ENCODE measurements around the gene SLC4A2. TPM values are rescaled to one million over a fixed set of nuclear protein-coding genes. Genes with fewer than 3 reads are reported as not detected.

The SLC4A2 gene
- polyA plus RNA-seq, 4 donors = 68.0 to 137 (median 103) TPM

- no peak for DNase-seq (ENCODE audit: low read depth in 4 of 4, low spot score in 2 of 4)
Measured at GRCh38 chr7:151077705-151078232, 18.4 kb downstream of the SLC4A2 start.

GRCh38 chr7:151078233-151079040 lies 19.0 kb downstream of the SLC4A2 start:
- no peak for DNase-seq (ENCODE audit: low read depth in 4 of 4, low spot score in 2 of 4)

- no peak for DNase-seq (ENCODE audit: low read depth in 4 of 4, low spot score in 2 of 4)
Measured at GRCh38 chr7:151079199-151079910, 20.0 kb downstream of the SLC4A2 start.

- DNase-seq (ENCODE audit: low read depth in 4 of 4, low spot score in 2 of 4) = no peak
Measured at GRCh38 chr7:151080067-151080521, 20.7 kb downstream of the SLC4A2 start.

GRCh38 chr7:151080522-151081169 lies 21.3 kb downstream of the SLC4A2 start, which contains the start of gene FASTK:
Gene FASTK, minus strand, starts transcription at chr7:151080809. Its CDS starts 43 bp downstream, at chr7:151080766.
- DNase-seq (ENCODE audit: low read depth in 4 of 4, low spot score in 2 of 4) = peak in 1 of 4 donors; percentile 88

- DNase-seq (ENCODE audit: low read depth in 4 of 4, low spot score in 2 of 4) = no peak
Measured at GRCh38 chr7:151081170-151082101, 22.0 kb downstream of the SLC4A2 start.

- DNase-seq (ENCODE audit: low read depth in 4 of 4, low spot score in 2 of 4) = no peak
Measured at GRCh38 chr7:151082141-151083070, 23.0 kb downstream of the SLC4A2 start.

- DNase-seq (ENCODE audit: low read depth in 4 of 4, low spot score in 2 of 4) = no peak
Measured at GRCh38 chr7:151083071-151083823, 23.9 kb downstream of the SLC4A2 start, which contains the start of gene TMUB1. Gene TMUB1, minus strand, starts transcription at chr7:151083493. Its CDS starts 930 bp downstream, at chr7:151082563.

GRCh38 chr7:151083824-151084160 lies 24.4 kb downstream of the SLC4A2 start:
- no peak for DNase-seq (ENCODE audit: low read depth in 4 of 4, low spot score in 2 of 4)

- DNase-seq (ENCODE audit: low read depth in 4 of 4, low spot score in 2 of 4) = no peak
Measured at GRCh38 chr7:151085329-151085690, 25.9 kb downstream of the SLC4A2 start.

- peak in 1 of 4 donors; percentile 77 for DNase-seq (ENCODE audit: low read depth in 4 of 4, low spot score in 2 of 4)
Measured at GRCh38 chr7:151085691-151086620, 26.6 kb downstream of the SLC4A2 start, which contains the start of gene AGAP3. Gene AGAP3, plus strand, starts transcription at chr7:151086475. Its CDS starts 267 bp downstream, at chr7:151086742.

- DNase-seq (ENCODE audit: low read depth in 4 of 4, low spot score in 2 of 4) = no peak
Measured at GRCh38 chr7:151086802-151087244, 27.4 kb downstream of the SLC4A2 start.

GRCh38 chr7:151087245-151088018 lies 28.0 kb downstream of the SLC4A2 start:
- no peak for DNase-seq (ENCODE audit: low read depth in 4 of 4, low spot score in 2 of 4)

GRCh38 chr7:151088019-151088855 lies 28.8 kb downstream of the SLC4A2 start:
- DNase-seq (ENCODE audit: low read depth in 4 of 4, low spot score in 2 of 4) = no peak
